ENCODE results near the gene LHX3.

LHX3 gene

DNA sequence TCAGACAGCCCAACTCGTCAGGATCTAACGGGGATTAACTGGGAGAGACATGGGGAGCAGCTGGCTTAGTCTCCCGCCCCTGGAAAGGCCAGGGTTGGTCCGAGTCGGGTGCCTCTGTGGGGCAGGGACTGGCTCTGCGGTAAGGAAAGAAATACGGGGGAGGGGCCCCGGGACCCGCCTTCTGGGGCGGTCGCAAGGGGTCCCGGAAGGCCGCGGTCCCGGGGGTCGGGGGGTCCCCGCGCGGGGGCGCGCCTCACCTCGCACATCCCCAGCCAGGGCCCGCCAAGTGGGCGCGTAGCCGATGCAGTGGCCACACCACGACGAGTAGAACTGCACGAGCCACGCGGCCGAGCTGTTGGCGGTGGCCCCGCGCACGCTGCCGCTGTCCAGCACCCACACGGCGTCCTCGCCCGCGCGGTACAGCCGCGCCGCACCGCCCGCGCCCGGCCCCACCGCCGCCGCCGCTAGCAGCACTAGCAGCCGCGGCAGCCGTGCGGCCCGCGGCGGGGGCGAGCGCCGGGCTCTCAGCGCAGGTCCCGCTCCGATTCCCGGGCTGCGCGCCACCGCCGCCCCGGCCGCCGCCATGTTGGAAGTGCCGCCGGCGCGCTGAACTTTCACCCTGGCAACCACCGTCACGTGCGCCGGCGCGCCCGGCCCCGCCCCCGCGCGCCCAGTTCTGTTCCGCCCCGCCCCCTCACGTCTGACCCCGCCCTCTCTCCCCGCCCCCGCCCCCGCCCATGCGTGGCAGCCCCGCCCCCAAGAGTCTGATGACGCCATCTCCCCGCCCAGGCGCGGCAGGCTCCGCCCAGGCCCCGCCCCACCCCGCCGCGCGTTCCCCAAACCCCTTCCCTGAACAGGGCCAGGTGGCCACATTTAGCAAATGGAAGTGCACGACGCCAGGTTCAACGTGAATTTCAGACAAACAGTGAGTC, 40.6 kb upstream of the LHX3 start, which contains the start of gene QSOX2:
TSS of gene QSOX2 (minus strand) at position 594 of the 932 bp plus-strand sequence. CDS start at position 585, 9 bp downstream.
- peak; percentile 70 for DNase-seq (ENCODE audit: low read depth, low spot score)
- in situ Hi-C loops (cut with HindIII; ENCODE audit: low sequenced_read_pairs): no loop called here
- peak within 1 kb of the TSS; percentile 62 for H3K4me3 ChIP-seq (ENCODE audit: low read depth, low read length)
- TF ChIP-seq, protein P1, sequence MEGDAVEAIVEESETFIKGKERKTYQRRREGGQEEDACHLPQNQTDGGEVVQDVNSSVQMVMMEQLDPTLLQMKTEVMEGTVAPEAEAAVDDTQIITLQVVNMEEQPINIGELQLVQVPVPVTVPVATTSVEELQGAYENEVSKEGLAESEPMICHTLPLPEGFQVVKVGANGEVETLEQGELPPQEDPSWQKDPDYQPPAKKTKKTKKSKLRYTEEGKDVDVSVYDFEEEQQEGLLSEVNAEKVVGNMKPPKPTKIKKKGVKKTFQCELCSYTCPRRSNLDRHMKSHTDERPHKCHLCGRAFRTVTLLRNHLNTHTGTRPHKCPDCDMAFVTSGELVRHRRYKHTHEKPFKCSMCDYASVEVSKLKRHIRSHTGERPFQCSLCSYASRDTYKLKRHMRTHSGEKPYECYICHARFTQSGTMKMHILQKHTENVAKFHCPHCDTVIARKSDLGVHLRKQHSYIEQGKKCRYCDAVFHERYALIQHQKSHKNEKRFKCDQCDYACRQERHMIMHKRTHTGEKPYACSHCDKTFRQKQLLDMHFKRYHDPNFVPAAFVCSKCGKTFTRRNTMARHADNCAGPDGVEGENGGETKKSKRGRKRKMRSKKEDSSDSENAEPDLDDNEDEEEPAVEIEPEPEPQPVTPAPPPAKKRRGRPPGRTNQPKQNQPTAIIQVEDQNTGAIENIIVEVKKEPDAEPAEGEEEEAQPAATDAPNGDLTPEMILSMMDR (IDR thresholded peaks at IDR 0.05; ENCODE audit: low read depth, low read length): no peak

DNA sequence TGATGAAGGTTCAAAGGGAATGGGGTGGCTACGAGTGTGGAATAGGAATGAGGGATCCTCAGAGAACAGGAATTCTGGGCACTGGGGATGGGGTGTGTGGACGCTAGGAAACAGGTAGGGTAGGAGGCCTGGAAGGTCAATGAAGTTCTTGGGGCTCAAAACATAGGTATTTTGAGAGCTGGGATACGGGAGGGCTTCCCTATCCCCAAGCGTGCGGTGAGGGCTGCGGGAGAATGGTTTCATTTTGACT, 40.0 kb upstream of the LHX3 start:
- in situ Hi-C loops (cut with HindIII; ENCODE audit: low sequenced_read_pairs): no loop called here
- DNase-seq (ENCODE audit: low read depth, low spot score): no peak
- TF ChIP-seq, protein P1 (IDR thresholded peaks at IDR 0.05; ENCODE audit: low read depth, low read length): no peak
- H3K4me3 ChIP-seq (ENCODE audit: low read depth, low read length): peak overlapping the region; percentile 62

DNA sequence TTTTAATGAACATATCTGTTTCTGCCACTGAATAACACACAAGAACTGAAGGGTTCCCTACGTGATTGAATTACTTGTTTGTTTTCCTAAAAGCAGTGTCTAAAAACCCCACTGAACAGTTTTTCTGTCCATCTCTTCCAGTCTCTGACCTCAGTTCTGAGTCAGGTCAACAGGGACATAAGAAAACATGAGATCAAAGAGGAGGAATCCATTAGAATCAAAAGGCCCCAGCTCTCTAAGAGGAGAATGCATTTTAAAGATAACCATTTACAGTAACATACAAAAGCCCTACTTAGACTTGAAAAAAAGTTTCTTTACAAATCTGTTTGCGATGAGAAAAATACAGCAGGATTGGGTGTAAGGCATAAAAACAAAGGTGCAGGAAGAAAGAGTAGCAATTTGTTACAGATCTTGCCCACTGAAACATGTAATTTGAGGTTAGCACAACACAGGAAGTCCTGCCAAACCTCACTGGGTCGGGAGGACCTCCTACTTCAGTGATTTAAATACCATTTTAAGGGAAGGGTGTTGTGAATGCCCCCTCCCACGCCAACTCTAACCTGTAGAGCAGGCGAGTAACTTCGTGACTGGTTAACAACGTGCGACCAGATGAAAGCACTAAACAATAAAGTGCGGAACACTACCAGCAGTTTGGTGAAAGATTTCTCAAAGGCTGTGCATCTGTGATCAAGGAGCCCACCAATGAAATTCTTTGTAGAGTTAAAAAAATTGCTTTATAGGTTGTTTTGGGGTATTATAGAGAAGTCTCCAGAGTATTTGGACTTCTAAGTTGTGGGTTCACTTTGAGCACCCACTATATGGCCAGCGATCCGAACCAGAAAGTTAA, 39.4 kb upstream of the LHX3 start:
- in situ Hi-C loops (cut with HindIII; ENCODE audit: low sequenced_read_pairs): no loop called here
- TF ChIP-seq, protein P1 (IDR thresholded peaks at IDR 0.05; ENCODE audit: low read depth, low read length): no peak
- peak overlapping the region; percentile 62 for H3K4me3 ChIP-seq (ENCODE audit: low read depth, low read length)
- no peak for DNase-seq (ENCODE audit: low read depth, low spot score)

DNA sequence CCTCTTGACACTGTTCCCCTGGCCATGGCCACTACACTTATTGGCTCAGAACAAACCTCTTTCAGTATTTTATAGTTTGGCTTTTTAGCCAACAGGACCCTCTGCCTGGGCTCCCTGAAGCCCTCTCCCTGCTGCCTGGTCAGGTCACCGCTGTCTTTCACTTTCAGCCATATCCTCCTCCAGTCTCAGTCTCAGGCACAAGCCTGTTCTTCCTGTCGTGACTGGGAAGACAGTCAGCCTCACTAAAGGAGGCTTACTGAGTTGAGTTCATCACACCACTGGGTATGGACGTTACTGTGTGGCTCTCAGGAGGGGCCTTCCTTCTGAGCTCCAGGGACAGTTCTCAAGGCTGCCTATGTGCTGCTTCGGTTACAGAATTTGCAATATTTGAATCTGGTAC, 38.7 kb upstream of the LHX3 start:
- TF ChIP-seq, protein P1 (IDR thresholded peaks at IDR 0.05; ENCODE audit: low read depth, low read length): no peak
- H3K4me3 ChIP-seq (ENCODE audit: low read depth, low read length): no peak overlapping the region
- in situ Hi-C loops (cut with HindIII; ENCODE audit: low sequenced_read_pairs): no loop called here
- DNase-seq (ENCODE audit: low read depth, low spot score): no peak

DNA sequence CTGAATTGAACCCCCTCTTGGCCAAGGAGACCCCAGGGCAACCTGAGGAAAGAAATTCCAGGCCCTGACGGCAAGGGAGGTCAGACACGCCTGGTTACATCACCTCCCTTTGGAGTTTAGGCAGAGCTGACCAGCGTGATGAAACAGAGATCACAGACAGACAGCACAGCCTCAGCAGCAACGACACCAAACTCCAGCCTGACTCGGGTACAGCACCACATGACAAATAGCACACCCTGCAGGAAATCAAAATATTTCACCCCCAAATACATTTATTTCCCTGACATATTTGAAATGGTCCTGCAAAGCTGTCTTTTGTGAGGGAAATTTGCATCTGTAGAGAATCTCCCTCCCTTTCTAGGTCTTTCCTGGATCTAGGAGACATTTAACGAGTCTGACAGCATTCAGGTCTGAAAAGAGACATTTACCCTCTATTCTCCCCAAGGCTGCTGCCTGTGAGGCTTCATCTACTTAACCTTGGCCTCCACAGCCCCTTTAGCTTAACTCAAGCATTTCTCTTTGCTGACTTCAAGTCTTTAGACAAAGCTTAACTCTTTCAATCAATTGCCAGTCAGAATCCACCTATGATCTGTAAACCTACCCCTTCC, 38.1 kb upstream of the LHX3 start:
- TF ChIP-seq, protein P1 (IDR thresholded peaks at IDR 0.05; ENCODE audit: low read depth, low read length): no peak
- in situ Hi-C loops (cut with HindIII; ENCODE audit: low sequenced_read_pairs): no loop called here
- DNase-seq (ENCODE audit: low read depth, low spot score): no peak
- no peak overlapping the region for H3K4me3 ChIP-seq (ENCODE audit: low read depth, low read length)

DNA sequence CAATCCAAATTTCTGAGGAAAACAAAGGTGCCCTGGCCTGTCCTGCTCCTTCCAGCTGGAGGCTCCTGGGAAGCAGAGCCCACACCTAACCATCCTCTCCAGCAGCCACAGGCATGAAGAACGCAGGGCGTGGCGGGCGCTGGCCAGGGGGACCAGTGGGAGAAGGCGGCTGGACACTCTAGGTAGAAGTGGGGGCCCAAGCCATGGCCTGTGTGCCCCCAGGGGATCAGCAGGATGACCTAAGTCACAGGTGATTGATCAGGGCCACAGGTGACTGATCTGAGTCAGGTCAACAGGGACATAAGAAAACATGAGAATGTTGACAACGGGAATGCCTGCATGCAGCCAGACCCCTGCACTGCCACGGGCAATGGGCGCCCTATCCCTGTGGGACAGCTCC, 37.3 kb upstream of the LHX3 start:
- no peak for DNase-seq (ENCODE audit: low read depth, low spot score)
- no peak overlapping the region for H3K4me3 ChIP-seq (ENCODE audit: low read depth, low read length)
- TF ChIP-seq, protein P1 (IDR thresholded peaks at IDR 0.05; ENCODE audit: low read depth, low read length): no peak
- in situ Hi-C loops (cut with HindIII; ENCODE audit: low sequenced_read_pairs): no loop called here
